Endothelial cell of umbilical vein (primary cell): ENCODE measurements around the gene CTSA. TPM values are rescaled to one million over a fixed set of nuclear protein-coding genes. Genes with fewer than 3 reads are reported as not detected.

Source experiments
- BruUV-seq: library from RNA; stranded (reverse); fragments of 400-500 nt; replicated peaks from 2 replicates; lab custom pipeline; 2021; lab: Mats Ljungman, UMichigan
- CTCF ChIA-PET: fragments of 300-600, 350-600 bp; sonication (Branson Sonifier 250); formaldehyde crosslinking; loops from one replicate; lab custom pipeline; 2021; ENCODE audit warnings: antibody characterized with exemption, inconsistent platforms; lab: Charles Lee
- POLR2A ChIA-PET: fragments of 300-600, 350-600 bp; sonication (Branson Sonifier 250); formaldehyde crosslinking; loops from one replicate; lab custom pipeline; 2021; ENCODE audit warnings: antibody characterized with exemption, inconsistent platforms; lab: Charles Lee
- DNase-seq: peaks from one replicate; pipeline ENCODE4 v3.0.0-alpha.2; 2011; ENCODE audit warnings: low read depth, low spot score
- FAIRE-seq: peaks from 2 replicates; lab custom pipeline; 2011; peaks lifted over from hg19 to GRCh38; lab: Jason Lieb, UNC
- H2AFZ ChIP-seq: 2 replicates; pipeline ENCODE4 v1.6.0; 2012; ENCODE audit warnings: low read depth, low read length, control low read depth, inconsistent platforms
- H3K27ac ChIP-seq: 2 replicates; pipeline ENCODE4 v1.5.1; 2011; ENCODE audit warnings: low read depth, mild to moderate bottlenecking, control low read depth, low read length, moderate library complexity; ENCODE audit not compliant: insufficient read depth
- H3K27me3 ChIP-seq, 2 experiments: 2 replicates each; pipeline versions ENCODE4 v1.6.0 to v1.6.1; 2011; ENCODE audit warnings: low read length in 2 of 2, mixed read lengths in 1 of 2; ENCODE audit not compliant: control insufficient read depth in 2 of 2, insufficient read depth in 2 of 2
- H3K36me3 ChIP-seq, 2 experiments: 2 replicates in 1 of 2; 3 replicates in 1 of 2; pipeline ENCODE4 v1.5.1; 2011; ENCODE audit warnings: low read length in 2 of 2, mild to moderate bottlenecking in 1 of 2, moderate library complexity in 1 of 2; ENCODE audit not compliant: control insufficient read depth in 2 of 2, insufficient read depth in 2 of 2; ENCODE audit errors: extremely low read depth in 1 of 2
- H3K4me1 ChIP-seq: 3 replicates; pipeline ENCODE4 v1.5.1; 2011; ENCODE audit warnings: mild to moderate bottlenecking, low read length; ENCODE audit not compliant: control insufficient read depth, insufficient read depth; ENCODE audit errors: extremely low read depth
- H3K4me2 ChIP-seq: 2 replicates; pipeline ENCODE4 v1.6.1; 2011; ENCODE audit warnings: low read length, control low read depth, mixed read lengths; ENCODE audit not compliant: insufficient read depth
- H3K4me3 ChIP-seq, 3 experiments: fragments of 200-600 bp in 1 of 3; sonication (generic), shearing (Covaris generic) in 1 of 3; replicated peaks in 1 of 3; 2 replicates each; pipeline ENCODE4 v1.5.1; 2011 to 2016; ENCODE audit warnings: control low read depth in 3 of 3, low read length in 3 of 3, mild to moderate bottlenecking in 2 of 3, inconsistent platforms in 1 of 3, low read depth in 1 of 3, moderate library complexity in 1 of 3; ENCODE audit not compliant: insufficient read depth in 1 of 3
- H3K79me2 ChIP-seq: 2 replicates; pipeline ENCODE4 v1.6.0; 2012; ENCODE audit warnings: low read length, inconsistent platforms; ENCODE audit not compliant: control insufficient read depth, insufficient read depth
- H3K9ac ChIP-seq: replicated peaks from 2 replicates; pipeline ENCODE3; 2011; ENCODE audit warnings: low read length, control low read depth; ENCODE audit not compliant: insufficient read depth; ENCODE audit errors: extremely low read depth
- H3K9me1 ChIP-seq: replicated peaks from 3 replicates; pipeline ENCODE4 v1.6.0; 2011; ENCODE audit warnings: mild to moderate bottlenecking, low read length; ENCODE audit not compliant: control insufficient read depth, insufficient read depth; ENCODE audit errors: extremely low read depth
- H3K9me3 ChIP-seq: replicated peaks from 2 replicates; pipeline ENCODE4 v1.5.1; 2012; ENCODE audit warnings: low read length, inconsistent platforms; ENCODE audit not compliant: control insufficient read depth, insufficient read depth
- H4K20me1 ChIP-seq: replicated peaks from 2 replicates; pipeline ENCODE3; 2011; ENCODE audit warnings: mild to moderate bottlenecking, low read length; ENCODE audit not compliant: control insufficient read depth, insufficient read depth; ENCODE audit errors: extremely low read depth
- CTCF ChIP-seq, 2 donors: IDR thresholded peaks; 1 replicate in 1 of 2; 2 replicates in 1 of 2; pipeline ENCODE4 v1.5.1; 2011; ENCODE audit warnings: low read length in 2 of 2, mild to moderate bottlenecking in 2 of 2, moderate library complexity in 2 of 2, control low read depth in 1 of 2, inconsistent platforms in 1 of 2, low read depth in 1 of 2; ENCODE audit not compliant: insufficient read depth in 1 of 2; ENCODE audit errors: extremely low read depth in 1 of 2
- EZH2 ChIP-seq: IDR thresholded peaks from 2 replicates; pipeline ENCODE4 v1.6.1; 2012; ENCODE audit warnings: borderline replicate concordance, low read depth, mild to moderate bottlenecking, moderate library complexity, low read length, inconsistent platforms; ENCODE audit not compliant: severe bottlenecking
- FOS ChIP-seq: IDR thresholded peaks from 2 replicates; pipeline ENCODE4 v1.6.1; 2011; ENCODE audit warnings: mild to moderate bottlenecking, low read length, moderate library complexity, borderline replicate concordance; ENCODE audit not compliant: insufficient read depth
- GATA2 ChIP-seq: IDR thresholded peaks from 2 replicates; pipeline ENCODE4 v1.7.0; 2011; ENCODE audit warnings: low read depth, mild to moderate bottlenecking, moderate library complexity, mixed read lengths, low read length; ENCODE audit not compliant: insufficient read length, insufficient read depth
- JUN ChIP-seq: IDR thresholded peaks from 2 replicates; pipeline ENCODE4 v1.6.1; 2011; ENCODE audit warnings: borderline replicate concordance, low read depth; ENCODE audit not compliant: insufficient read length, insufficient read depth
- MYC ChIP-seq: IDR thresholded peaks from one replicate; pipeline ENCODE4 v1.6.1; 2011; ENCODE audit warnings: mild to moderate bottlenecking, low read depth, low read length
- POLR2A ChIP-seq: IDR thresholded peaks from 2 replicates; pipeline ENCODE4 v1.6.1; 2012; ENCODE audit warnings: low read depth, mild to moderate bottlenecking, control low read depth, low read length
- POLR2AphosphoS5 ChIP-seq: IDR thresholded peaks from 2 replicates; pipeline ENCODE4 v1.6.1; 2012; ENCODE audit warnings: low read depth, mild to moderate bottlenecking, control low read depth, low read length, moderate library complexity; ENCODE audit not compliant: insufficient read depth
- dilution Hi-C: fragments of 300-500 bp; cut with MboI; formaldehyde crosslinking; loops from one replicate; pipeline ENCODE4 v1.15.0; 2019; ENCODE audit warnings: low sequenced_read_pairs; ENCODE audit not compliant: extremely low pct_ligation_motif_present
- intact Hi-C: fragments of 100-400 bp; cut with micrococcal nuclease; formaldehyde crosslinking; loops from one replicate; pipeline ENCODE4 v1.10.0; 2022
- polyA plus RNA-seq, 4 experiments: library from polyadenylated mRNA; depleted of rRNA in 3 of 4; stranded (reverse) in 3 of 4; unstranded in 1 of 4; fragments of >200 nt; gene quantifications; 2 replicates each; pipeline versions ENCODE4 v1.2.1 to v1.2.3, GENCODE V29; 2011 to 2012; ENCODE audit warnings: missing spikeins in 1 of 4
- total RNA-seq: library from RNA; stranded (reverse); gene quantifications from 2 replicates; pipeline ENCODE4 v1.2.3, GENCODE V29; 2021
- TF ChIP-seq, protein P1 (sequence below): IDR thresholded peaks from 2 replicates; pipeline ENCODE4 v1.6.1; 2011; ENCODE audit not compliant: insufficient read depth, insufficient read length

CTSA gene
- total and polyA plus RNA-seq, 2 donors (not counting 3 experiments of a cell fraction or from before 2014, with no cell fraction given) = 169 to 409 TPM

DNA sequence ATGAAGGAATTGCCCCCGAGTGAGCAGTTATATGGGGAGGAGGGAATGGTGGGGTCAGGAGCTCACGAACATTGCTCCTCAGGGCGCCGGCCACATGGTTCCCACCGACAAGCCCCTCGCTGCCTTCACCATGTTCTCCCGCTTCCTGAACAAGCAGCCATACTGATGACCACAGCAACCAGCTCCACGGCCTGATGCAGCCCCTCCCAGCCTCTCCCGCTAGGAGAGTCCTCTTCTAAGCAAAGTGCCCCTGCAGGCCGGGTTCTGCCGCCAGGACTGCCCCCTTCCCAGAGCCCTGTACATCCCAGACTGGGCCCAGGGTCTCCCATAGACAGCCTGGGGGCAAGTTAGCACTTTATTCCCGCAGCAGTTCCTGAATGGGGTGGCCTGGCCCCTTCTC, 7.2 kb downstream of the CTSA start:
- no peaks in the 10 kb centered on the region for H4K20me1 ChIP-seq
- intact Hi-C loops = no loop called here
- TSS peak; percentile 63 for BruUV-seq
- no peak overlapping the region for H3K27ac ChIP-seq
- DNase-seq = no peak
- no peaks in the 10 kb centered on the region for H3K4me1 ChIP-seq
- no peaks in the 10 kb centered on the region for H3K27me3 ChIP-seq
- H3K79me2 ChIP-seq = no peaks in the 10 kb centered on the region
- H3K9me1 ChIP-seq = no peaks in the 10 kb centered on the region
- TF ChIP-seq POLR2A (no peak), POLR2AphosphoS5 (no peak), EZH2 (no peak), JUN (no peak), GATA2 (no peak), CTCF (IDR thresholded peaks at IDR 0.05; ENCODE audit: extremely low read depth in 1 of 2, insufficient read depth in 1 of 2, low read depth in 1 of 2, low read length in 2 of 2) (no peak), MYC (no peak), FOS (no peak)
- TF ChIP-seq, protein P1, sequence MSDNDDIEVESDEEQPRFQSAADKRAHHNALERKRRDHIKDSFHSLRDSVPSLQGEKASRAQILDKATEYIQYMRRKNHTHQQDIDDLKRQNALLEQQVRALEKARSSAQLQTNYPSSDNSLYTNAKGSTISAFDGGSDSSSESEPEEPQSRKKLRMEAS = no peak
- POLR2A ChIA-PET = interaction anchor here (0.6 kb wide), 1 partner anchor 37 kb away, joined by 4 read pairs; no protein-coding TSS in a partner anchor
- no peak overlapping the region for H2AFZ ChIP-seq
- H3K9me3 ChIP-seq = no peaks in the 10 kb centered on the region
- no peak overlapping the region for H3K4me2 ChIP-seq
- no peak for FAIRE-seq
- H3K36me3 ChIP-seq = peaks cover 4 to 32% of the 10 kb centered on the region in 2 experiments
- no peak overlapping the region for H3K9ac ChIP-seq
- H3K4me3 ChIP-seq = no peak overlapping the region
- dilution Hi-C loops = no loop called here
- CTCF ChIA-PET = interaction anchor here (2.1 kb wide), 1 partner anchor 72 kb away, joined by 5 read pairs; no protein-coding TSS in a partner anchor
